Renal cortex interstitium (tissue), 11 donors: ENCODE results near the gene NAA20. TPM values are rescaled to one million over a fixed set of nuclear protein-coding genes. Genes with fewer than 3 reads are reported as not detected.

Experiments used
- DNase-seq, 11 donors: peaks; one replicate each; pipeline ENCODE4 v3.0.0-alpha.2; 2013; ENCODE audit warnings: low read depth in 9 of 11, low spot score in 4 of 11; ENCODE audit errors: extremely low read depth in 1 of 11
- polyA plus RNA-seq, 3 donors: library from polyadenylated mRNA; unstranded; fragments of 120-200 nt; gene quantifications; one replicate each; pipeline ENCODE4 v1.2.1, GENCODE V29; 2013; ENCODE audit not compliant: insufficient read length in 3 of 3

NAA20 gene
- polyA plus RNA-seq, 3 donors = 88.1 to 103 (median 91.9) TPM

DNA sequence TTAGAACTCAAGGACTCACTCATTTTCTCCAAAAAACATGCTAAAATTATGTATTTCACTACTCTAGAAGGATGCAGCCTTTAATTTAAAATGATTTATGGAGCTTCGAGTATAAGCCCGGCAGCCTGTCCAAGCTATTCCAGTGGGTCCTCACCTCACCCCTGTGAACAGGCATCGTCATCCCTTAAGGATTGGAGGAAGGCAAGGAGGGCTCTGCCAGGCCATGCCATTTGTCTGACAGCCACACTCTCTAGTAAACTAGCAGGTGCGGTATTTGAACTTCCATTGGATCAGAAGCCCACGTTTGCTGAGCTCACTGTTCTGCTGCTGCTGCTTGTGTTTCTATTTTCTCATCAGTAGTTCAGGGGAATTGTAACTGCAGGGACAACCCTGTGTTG is 39.8 kb upstream of the NAA20 start:
- no peak for DNase-seq

- no peak for DNase-seq
Measured at GRCh38 chr20:19978511-19979210, 38.5 kb upstream of the NAA20 start.

GRCh38 chr20:19981031-19981451 is 36.1 kb upstream of the NAA20 start:
- no peak for DNase-seq

- no peak for DNase-seq
Measured at GRCh38 chr20:19986419-19986818, 30.7 kb upstream of the NAA20 start.

- no peak for DNase-seq
Measured at GRCh38 chr20:19987046-19987445, 30.1 kb upstream of the NAA20 start.

- no peak for DNase-seq
Measured at GRCh38 chr20:19990850-19991249, 26.3 kb upstream of the NAA20 start.

- no peak for DNase-seq
Measured at GRCh38 chr20:19991308-19991707, 25.9 kb upstream of the NAA20 start.

DNA sequence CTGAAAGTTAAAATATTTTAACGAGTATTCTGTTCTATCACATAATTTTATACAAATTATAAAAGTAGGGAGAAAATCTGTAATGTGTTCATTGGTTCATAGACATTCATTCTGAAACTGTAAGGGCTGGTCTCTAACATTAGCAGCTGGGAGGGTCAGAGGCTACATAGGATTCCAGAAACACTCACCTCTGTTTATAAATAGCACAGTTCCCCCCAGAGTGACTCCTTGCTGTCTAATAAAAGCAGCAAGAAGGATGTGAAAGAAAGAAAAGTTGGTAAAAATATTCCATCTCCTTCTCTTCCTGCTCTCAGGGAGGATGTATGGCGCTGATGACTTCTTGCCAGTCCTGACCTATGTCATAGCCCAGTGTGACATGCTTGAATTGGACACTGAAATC is 25.3 kb upstream of the NAA20 start:
- no peak for DNase-seq

GRCh38 chr20:19992996-19993908 is 23.9 kb upstream of the NAA20 start:
- no peak for DNase-seq

- no peak for DNase-seq
Measured at GRCh38 chr20:19993958-19994669, 23.0 kb upstream of the NAA20 start.

GRCh38 chr20:19995220-19995863 is 21.8 kb upstream of the NAA20 start:
- DNase-seq = no peak

DNA sequence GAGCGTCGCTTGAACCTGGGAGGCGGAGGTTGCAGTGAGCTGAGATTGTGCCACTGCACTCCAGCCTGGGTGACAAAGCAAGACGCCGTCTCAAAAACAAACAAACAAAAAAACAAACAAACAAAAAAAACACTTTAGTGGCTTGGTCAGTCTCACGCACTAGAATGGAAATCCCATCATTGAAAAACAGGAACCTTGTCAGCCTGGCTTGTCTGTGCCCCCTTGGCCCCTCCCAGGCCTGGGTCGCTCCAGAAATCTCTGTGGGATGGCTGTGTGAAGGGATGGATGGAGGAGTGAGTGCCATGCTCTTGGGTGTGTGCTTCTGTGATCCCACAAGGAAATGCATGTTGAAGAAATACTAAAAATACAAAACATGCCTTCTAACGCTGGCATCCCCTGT is 20.9 kb upstream of the NAA20 start:
- no peak for DNase-seq

DNA sequence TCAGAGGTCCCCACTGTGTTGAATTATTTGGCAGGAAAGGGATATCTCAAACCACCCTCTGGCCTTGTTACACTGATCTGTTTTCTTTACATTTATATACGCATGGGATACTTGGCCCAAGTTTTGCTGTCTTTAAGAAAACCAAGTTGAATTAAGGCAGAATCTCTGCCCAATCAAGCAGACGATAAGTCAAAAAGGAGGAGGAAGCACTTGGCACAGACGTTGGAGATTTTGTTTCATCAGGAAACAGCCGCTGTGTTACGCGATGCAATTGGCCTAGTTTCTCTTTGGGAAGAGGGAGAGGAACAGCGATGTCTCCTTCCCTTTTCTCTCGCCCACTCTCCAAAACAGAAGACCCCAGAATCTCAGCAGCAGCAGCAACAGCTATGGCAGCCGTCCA is 20.2 kb upstream of the NAA20 start:
- no peak for DNase-seq

GRCh38 chr20:19998990-19999705 is 18.0 kb upstream of the NAA20 start:
- no peak for DNase-seq

- DNase-seq = no peak
Measured at GRCh38 chr20:20000211-20000968, 16.8 kb upstream of the NAA20 start.

GRCh38 chr20:20002101-20002998 is 14.8 kb upstream of the NAA20 start:
- DNase-seq = no peak
